ENCODE measurements around the gene TBX2. TPM values are rescaled to one million over a fixed set of nuclear protein-coding genes. Genes with fewer than 3 reads are reported as not detected.
"Not testable (repeated sequence)": the region's sequence is repeated elsewhere in the genome, so short reads cannot be mapped to it uniquely, and the experiment has no call there.

TBX2 gene
- total and polyA plus RNA-seq, 2 donors (not counting 1 experiment from before 2014, with no cell fraction given): 40.5 to 148 TPM

GRCh38 chr17:61359513-61359912, 40.1 kb upstream of the TBX2 start:
- H3K27ac ChIP-seq (ENCODE audit: insufficient read depth, low read length); H2AFZ ChIP-seq (ENCODE audit: low read length); H3K36me3 ChIP-seq (ENCODE audit: control insufficient read depth, insufficient read depth, low read length); H3K27me3 ChIP-seq (ENCODE audit: control insufficient read depth, insufficient read depth, low read length); H3K4me3 ChIP-seq (replicated peaks in 1 of 4; ENCODE audit: control extremely low read depth in 1 of 4, insufficient read depth in 1 of 4, low read depth in 3 of 4, low read length in 4 of 4); DNase-seq (ENCODE audit: low read depth in 2 of 2); H3K9me3 ChIP-seq (ENCODE audit: control insufficient read depth, insufficient read depth, low read depth, low read length); H3K9ac ChIP-seq (ENCODE audit: insufficient read depth, low read length); H3K79me2 ChIP-seq (ENCODE audit: control insufficient read depth, insufficient read depth, low read length); H3K4me2 ChIP-seq (ENCODE audit: extremely low read depth, insufficient read depth, low read length); H4K20me1 ChIP-seq (ENCODE audit: control insufficient read depth, extremely low read depth, insufficient read depth, low read length): not testable (repeated sequence)
- H3K4me1 ChIP-seq (ENCODE audit: control insufficient read depth, extremely low read depth, insufficient read depth, low read length): peaks cover 14% of the 10 kb centered on the region

GRCh38 chr17:61360318-61360943, 39.2 kb upstream of the TBX2 start:
- H3K27me3 ChIP-seq (ENCODE audit: control insufficient read depth, insufficient read depth, low read length): no peaks in the 10 kb centered on the region
- no peak overlapping the region for H3K9ac ChIP-seq (ENCODE audit: insufficient read depth, low read length)
- H3K79me2 ChIP-seq (ENCODE audit: control insufficient read depth, insufficient read depth, low read length): no peaks in the 10 kb centered on the region
- no peak overlapping the region for H3K4me3 ChIP-seq (replicated peaks in 1 of 4; ENCODE audit: control extremely low read depth in 1 of 4, insufficient read depth in 1 of 4, low read depth in 3 of 4, low read length in 4 of 4)
- H3K9me3 ChIP-seq (ENCODE audit: control insufficient read depth, insufficient read depth, low read depth, low read length): no peaks in the 10 kb centered on the region
- DNase-seq (ENCODE audit: low read depth in 2 of 2): no peak
- no peaks in the 10 kb centered on the region for H3K36me3 ChIP-seq (ENCODE audit: control insufficient read depth, insufficient read depth, low read length)
- peak overlapping the region; percentile 7 for H3K27ac ChIP-seq (ENCODE audit: insufficient read depth, low read length)
- H3K4me1 ChIP-seq (ENCODE audit: control insufficient read depth, extremely low read depth, insufficient read depth, low read length): peaks cover 14% of the 10 kb centered on the region
- H4K20me1 ChIP-seq (ENCODE audit: control insufficient read depth, extremely low read depth, insufficient read depth, low read length): no peaks in the 10 kb centered on the region
- no peak overlapping the region for H3K4me2 ChIP-seq (ENCODE audit: extremely low read depth, insufficient read depth, low read length)
- TF ChIP-seq EZH2 (IDR thresholded peaks at IDR 0.05; ENCODE audit: low read length, missing control alignments): no peak
- no peak for TF ChIP-seq CTCF (conservative IDR thresholded peaks at IDR 0.05 in 1 of 2, IDR thresholded peaks at IDR 0.05 in 1 of 2; ENCODE audit: low read depth in 1 of 2, low read length in 2 of 2)
- no peak overlapping the region for H2AFZ ChIP-seq (ENCODE audit: low read length)

GRCh38 chr17:61361084-61361483, 38.6 kb upstream of the TBX2 start:
- H3K79me2 ChIP-seq (ENCODE audit: control insufficient read depth, insufficient read depth, low read length): no peaks in the 10 kb centered on the region
- H3K9ac ChIP-seq (ENCODE audit: insufficient read depth, low read length): no peak overlapping the region
- peak; percentile 82 to 92 for DNase-seq (ENCODE audit: low read depth in 2 of 2)
- H3K36me3 ChIP-seq (ENCODE audit: control insufficient read depth, insufficient read depth, low read length): no peaks in the 10 kb centered on the region
- no peak overlapping the region for H3K4me3 ChIP-seq (replicated peaks in 1 of 4; ENCODE audit: control extremely low read depth in 1 of 4, insufficient read depth in 1 of 4, low read depth in 3 of 4, low read length in 4 of 4)
- H4K20me1 ChIP-seq (ENCODE audit: control insufficient read depth, extremely low read depth, insufficient read depth, low read length): no peaks in the 10 kb centered on the region
- no peaks in the 10 kb centered on the region for H3K9me3 ChIP-seq (ENCODE audit: control insufficient read depth, insufficient read depth, low read depth, low read length)
- TF ChIP-seq EZH2 (IDR thresholded peaks at IDR 0.05; ENCODE audit: low read length, missing control alignments) (no peak), CTCF (conservative IDR thresholded peaks at IDR 0.05 in 1 of 2, IDR thresholded peaks at IDR 0.05 in 1 of 2; ENCODE audit: low read depth in 1 of 2, low read length in 2 of 2) (no peak)
- peak overlapping the region; percentile 59 for H3K4me2 ChIP-seq (ENCODE audit: extremely low read depth, insufficient read depth, low read length)
- H3K27me3 ChIP-seq (ENCODE audit: control insufficient read depth, insufficient read depth, low read length): no peaks in the 10 kb centered on the region
- no peak overlapping the region for H2AFZ ChIP-seq (ENCODE audit: low read length)
- peaks cover 14% of the 10 kb centered on the region for H3K4me1 ChIP-seq (ENCODE audit: control insufficient read depth, extremely low read depth, insufficient read depth, low read length)
- H3K27ac ChIP-seq (ENCODE audit: insufficient read depth, low read length): no peak overlapping the region
